Spinal cord (tissue), 10 donors: Measurements from ENCODE around the gene TRIM9. TPM values are rescaled to one million over a fixed set of nuclear protein-coding genes. Genes with fewer than 3 reads are reported as not detected.
A peak's percentile ranks its signal among the peaks of the same experiment; 100 is the strongest.

Source experiments
- DNase-seq, 6 donors: peaks; one replicate each; pipeline versions ENCODE4 v3.0.0 to v3.0.0-alpha.2; 2013 to 2015; ENCODE audit warnings: low spot score in 6 of 6, low read depth in 4 of 6
- H3K27ac ChIP-seq: one replicate; pipeline ENCODE4 v1.5.1; 2013; ENCODE audit warnings: low read depth, low read length, control low read depth
- H3K27me3 ChIP-seq: one replicate; pipeline ENCODE4 v1.6.1; 2013; ENCODE audit warnings: low read length; ENCODE audit not compliant: control insufficient read depth, insufficient read depth
- H3K36me3 ChIP-seq: one replicate; pipeline ENCODE4 v1.6.1; 2013; ENCODE audit warnings: low read length; ENCODE audit not compliant: control insufficient read depth, insufficient read depth
- H3K4me1 ChIP-seq: one replicate; pipeline ENCODE4 v1.6.1; 2013; ENCODE audit warnings: low read length; ENCODE audit not compliant: control insufficient read depth, insufficient read depth
- H3K4me3 ChIP-seq: one replicate; pipeline ENCODE4 v1.5.1; 2013; ENCODE audit warnings: low read depth, low read length, control low read depth
- H3K9me3 ChIP-seq: one replicate; pipeline ENCODE4 v1.6.1; 2013; ENCODE audit warnings: low read length; ENCODE audit not compliant: control insufficient read depth, insufficient read depth
- WGBS: methylation state at CpG from one replicate; pipeline ENCODE4 v1.1.5; 2013; ENCODE audit warnings: missing lambda C conversion rate; ENCODE audit not compliant: insufficient coverage; 5-methylcytosine and 5-hydroxymethylcytosine counted together
- polyA plus RNA-seq, 2 donors: library from polyadenylated mRNA; unstranded; fragments of 120-200 nt; gene quantifications; one replicate each; pipeline ENCODE4 v1.2.1, GENCODE V29; 2013; ENCODE audit not compliant: insufficient read length in 2 of 2
- total RNA-seq, 2 donors: library from RNA; depleted of rRNA in 1 of 2; stranded (reverse); fragments of 120-200 nt in 1 of 2; fragments of >200 nt in 1 of 2; gene quantifications; one replicate each; pipeline versions ENCODE4 v1.2.3 to v1.2.4, GENCODE V29; 2013 to 2014
- donor health status: healthy.

The TRIM9 gene
- total and polyA plus RNA-seq, 4 donors: 28.9 to 122 (median 78.6) TPM

DNA sequence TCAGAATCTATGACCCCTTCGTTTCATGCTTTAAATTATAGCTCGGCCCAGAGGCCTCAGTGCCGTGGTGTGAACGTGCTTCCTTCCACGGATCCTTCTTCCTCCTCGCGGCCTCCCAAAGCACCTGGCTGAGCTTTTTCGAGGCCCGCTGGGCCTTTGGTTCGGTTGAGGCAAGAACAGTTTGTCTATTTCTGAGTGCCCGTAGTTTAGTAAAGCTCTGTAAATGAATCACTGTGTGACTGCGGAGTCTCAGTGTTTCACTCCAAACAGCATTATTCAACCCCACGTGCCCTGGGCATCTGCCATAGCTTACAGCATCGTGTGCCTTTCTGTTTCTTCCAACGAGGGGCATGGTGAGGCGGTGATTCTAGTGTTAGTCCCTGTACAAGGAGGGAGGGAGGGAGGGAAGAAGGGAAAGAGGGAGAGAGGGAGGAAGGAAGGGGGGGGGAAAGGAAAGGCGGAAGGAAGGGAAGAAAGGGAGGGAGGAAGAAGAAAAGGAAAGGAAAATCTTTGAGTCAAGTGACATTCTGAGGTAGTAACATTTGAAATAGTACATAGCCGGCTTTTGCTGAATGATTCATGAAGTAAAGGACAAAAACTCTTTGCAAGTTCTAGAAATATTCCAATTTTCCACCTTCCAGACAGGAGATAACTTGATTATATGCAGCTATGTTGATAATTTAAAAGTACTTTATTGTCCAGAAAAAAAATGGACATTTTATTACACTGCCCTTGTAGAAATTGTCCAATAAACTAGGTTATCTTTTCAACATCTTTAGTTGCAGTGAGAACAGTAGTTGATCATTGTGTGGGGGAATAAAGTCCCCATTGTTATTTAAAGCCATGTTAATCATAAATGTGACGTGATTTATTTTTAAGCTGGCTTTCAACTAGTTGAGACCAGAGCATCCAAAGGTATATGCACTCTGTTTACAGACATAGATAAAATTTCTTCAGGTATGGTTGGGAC, 1.2 kb upstream of the TRIM9 start:
- Histone ChIP-seq H3K36me3 (no peaks in the 10 kb centered on the region), H3K27me3 (peaks cover 3% of the 10 kb centered on the region), H3K4me1 (peaks cover 23% of the 10 kb centered on the region), H3K9me3 (no peaks in the 10 kb centered on the region), H3K27ac (peak overlapping the region; percentile 98), H3K4me3 (peak overlapping the region; percentile 90)
- 0% methylated on average over 7 of the region's 19 CpGs for WGBS
- DNase-seq: peak; percentile 59 to 91 (median 78)

DNA sequence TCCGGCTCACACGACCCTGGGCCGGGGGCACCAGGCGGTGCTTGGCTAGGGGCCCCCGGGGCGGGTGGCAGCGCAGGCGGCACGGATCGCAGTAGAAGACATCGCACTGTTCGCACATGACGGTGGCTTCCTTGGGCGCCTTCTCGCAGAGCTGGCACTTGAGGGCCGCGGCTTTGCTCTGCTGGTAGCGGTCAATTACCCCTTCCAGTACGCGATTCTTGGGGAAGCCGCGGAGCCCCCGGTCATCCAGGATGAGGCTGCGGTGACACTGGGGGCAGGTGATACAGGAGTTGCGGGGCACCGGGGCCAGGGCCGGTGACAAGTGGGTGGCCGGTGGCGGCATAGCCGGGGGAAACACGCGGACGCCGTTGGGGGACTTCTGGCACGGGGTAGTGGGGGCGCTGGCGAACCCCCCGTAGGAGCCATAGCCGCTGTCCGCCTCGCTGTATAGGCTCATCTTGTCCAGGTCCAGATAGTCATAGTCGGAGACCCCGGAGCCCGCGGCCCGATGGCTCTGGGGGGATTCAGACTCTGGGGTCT, 553 bp downstream of the TRIM9 start:
- H3K9me3 ChIP-seq: no peaks in the 10 kb centered on the region
- under 1% methylated on average over 46 of the region's 46 CpGs for WGBS
- H3K27ac ChIP-seq: peak overlapping the region; percentile 98

DNA sequence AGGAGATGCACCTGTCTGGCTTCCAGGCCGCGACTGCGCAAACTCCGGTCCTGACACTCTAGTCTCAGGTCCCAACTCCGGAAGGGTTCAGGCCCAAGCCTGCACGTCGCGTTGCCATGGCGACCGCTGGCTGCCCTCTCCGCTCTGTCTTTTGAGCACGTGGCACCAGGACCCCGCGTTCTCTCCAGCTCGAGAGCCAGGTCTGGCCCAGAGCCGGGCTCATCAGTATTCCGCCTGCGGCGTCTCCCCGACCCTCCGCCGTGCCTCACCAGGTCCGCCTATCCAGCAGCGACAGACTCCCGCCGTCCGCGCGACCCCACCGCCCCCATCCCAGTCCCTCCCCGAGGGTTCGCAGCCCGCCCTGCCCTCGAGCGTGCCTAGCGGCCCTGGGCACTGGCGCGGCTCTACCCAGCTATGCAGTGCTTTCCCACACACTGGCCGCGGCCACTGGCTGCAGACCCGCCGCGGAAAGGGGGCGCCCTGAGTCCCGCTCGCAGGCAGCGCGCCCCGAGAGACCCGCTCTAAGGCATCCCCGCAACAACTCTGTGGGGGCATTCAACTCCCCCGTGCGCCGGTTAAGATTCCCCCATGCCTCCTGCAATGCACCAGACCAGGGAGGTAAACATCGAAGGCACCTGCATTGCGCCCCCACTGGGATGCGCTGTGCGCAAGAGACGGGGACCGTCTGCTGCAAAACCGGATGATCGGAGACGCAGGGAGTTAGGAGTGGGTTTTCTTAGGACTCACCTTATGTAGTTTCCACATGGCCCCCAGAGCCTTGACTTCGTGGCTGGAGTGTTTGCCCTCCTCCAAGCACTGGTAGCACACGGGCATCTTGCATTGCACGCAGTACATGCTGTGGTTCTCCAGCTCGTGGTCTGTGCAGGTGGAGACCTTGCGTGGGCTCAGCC, 1.3 kb downstream of the TRIM9 start:
- peak; percentile 59 to 95 (median 74) for DNase-seq
- peaks cover 3% of the 10 kb centered on the region for H3K27me3 ChIP-seq
- no peaks in the 10 kb centered on the region for H3K36me3 ChIP-seq
- under 1% methylated on average over 68 of the region's 68 CpGs for WGBS
- H3K9me3 ChIP-seq: no peaks in the 10 kb centered on the region
- peak overlapping the region; percentile 98 for H3K27ac ChIP-seq
- peak overlapping the region; percentile 90 for H3K4me3 ChIP-seq
- H3K4me1 ChIP-seq: peaks cover 26% of the 10 kb centered on the region

More for the DNA sequence above, 553 bp downstream of the TRIM9 start:
- peaks cover 26% of the 10 kb centered on the region for H3K4me1 ChIP-seq
- peak overlapping the region; percentile 90 for H3K4me3 ChIP-seq
- peak in 2 of 6 donors; percentile 17 to 61 for DNase-seq
- peaks cover 3% of the 10 kb centered on the region for H3K27me3 ChIP-seq
- no peaks in the 10 kb centered on the region for H3K36me3 ChIP-seq

- Histone ChIP-seq H3K4me1 (peaks cover 26% of the 10 kb centered on the region), H3K4me3 (peak overlapping the region; percentile 90), H3K36me3 (no peaks in the 10 kb centered on the region), H3K9me3 (no peaks in the 10 kb centered on the region), H3K27ac (peak overlapping the region; percentile 22), H3K27me3 (peaks cover 3% of the 10 kb centered on the region)
- peak in 1 of 6 donors; percentile 28 for DNase-seq
- WGBS: 28% methylated on average over 7 of the region's 7 CpGs
These were observed 1.9 kb downstream of the TRIM9 start for GRCh38 chr14:51092965-51093364.

- no CpG with 5 or more reads among the region's 1 CpG for WGBS
These were observed 5.6 kb downstream of the TRIM9 start for GRCh38 chr14:51089278-51089677.

GRCh38 chr14:51087031-51087441, 7.9 kb downstream of the TRIM9 start:
- H3K27me3 ChIP-seq: no peaks in the 10 kb centered on the region
- WGBS: 81% methylated on average over 3 of the region's 3 CpGs
- peaks cover 3% of the 10 kb centered on the region for H3K36me3 ChIP-seq
- no peak for DNase-seq
- H3K4me3 ChIP-seq: no peak overlapping the region
- H3K9me3 ChIP-seq: no peaks in the 10 kb centered on the region
- H3K27ac ChIP-seq: no peak overlapping the region
- H3K4me1 ChIP-seq: peaks cover 7% of the 10 kb centered on the region

More at GRCh38 chr14:51089278-51089677, 5.6 kb downstream of the TRIM9 start:
- H3K9me3 ChIP-seq: no peaks in the 10 kb centered on the region
- H3K36me3 ChIP-seq: peaks cover 3% of the 10 kb centered on the region
- no peak overlapping the region for H3K27ac ChIP-seq
- H3K4me3 ChIP-seq: no peak overlapping the region
- no peak for DNase-seq
- peaks cover 16% of the 10 kb centered on the region for H3K4me1 ChIP-seq
- no peaks in the 10 kb centered on the region for H3K27me3 ChIP-seq

DNA sequence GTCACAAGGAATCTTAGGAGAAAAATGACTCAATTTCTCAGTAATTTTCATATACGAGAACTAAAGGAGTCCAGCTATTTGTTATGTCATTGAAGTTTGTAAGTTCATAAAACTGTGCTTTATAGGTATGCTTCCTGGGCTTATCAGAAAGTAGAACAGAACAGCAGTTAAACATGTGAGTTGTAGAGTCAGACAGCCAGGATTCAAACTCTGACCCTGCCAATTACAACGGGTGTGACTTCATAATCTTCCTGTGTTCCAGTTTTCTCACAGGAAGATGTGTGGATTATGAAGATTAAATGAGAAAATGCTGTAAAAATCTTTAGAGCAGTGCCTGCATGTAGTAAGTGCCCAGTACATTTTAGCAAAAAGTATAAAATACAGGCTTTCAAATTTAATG, 8.9 kb downstream of the TRIM9 start:
- Histone ChIP-seq H3K27ac (no peak overlapping the region), H3K27me3 (no peaks in the 10 kb centered on the region), H3K9me3 (no peaks in the 10 kb centered on the region), H3K4me1 (peaks cover 7% of the 10 kb centered on the region), H3K36me3 (peaks cover 3% of the 10 kb centered on the region), H3K4me3 (no peak overlapping the region)
- WGBS: 71% methylated on average over 1 of the region's 2 CpGs
- no peak for DNase-seq

DNA sequence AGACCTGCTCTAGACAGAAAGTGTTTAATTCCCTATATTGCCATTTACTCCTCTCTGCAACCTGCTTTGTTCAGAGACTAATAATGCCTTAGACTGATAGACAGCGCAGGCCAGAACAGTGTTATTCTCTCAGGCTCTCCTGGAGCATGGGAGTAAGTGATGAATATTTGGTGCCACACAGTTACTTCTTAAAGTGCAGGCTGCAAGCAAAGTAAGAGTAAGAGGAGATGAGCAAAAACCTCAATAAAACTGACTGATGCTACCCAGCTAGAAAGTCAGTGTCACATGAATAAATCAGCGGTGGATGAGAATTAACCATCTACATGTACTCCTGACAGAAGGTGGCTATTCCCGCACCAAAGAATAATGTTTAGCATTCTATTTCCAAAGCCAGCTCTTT, 9.9 kb downstream of the TRIM9 start:
- peak in 1 of 6 donors; percentile 69 for DNase-seq
- H3K27ac ChIP-seq: no peak overlapping the region
- H3K27me3 ChIP-seq: no peaks in the 10 kb centered on the region
- H3K36me3 ChIP-seq: peaks cover 3% of the 10 kb centered on the region
- H3K4me1 ChIP-seq: peaks cover 3% of the 10 kb centered on the region
- H3K9me3 ChIP-seq: no peaks in the 10 kb centered on the region
- WGBS: 20% methylated on average over 1 of the region's 3 CpGs
- H3K4me3 ChIP-seq: no peak overlapping the region

GRCh38 chr14:51084507-51084906, 10.4 kb downstream of the TRIM9 start:
- H3K27me3 ChIP-seq: no peaks in the 10 kb centered on the region
- peak in 1 of 6 donors; percentile 34 for DNase-seq
- H3K9me3 ChIP-seq: no peaks in the 10 kb centered on the region
- H3K27ac ChIP-seq: no peak overlapping the region
- H3K36me3 ChIP-seq: peaks cover 3% of the 10 kb centered on the region
- peaks cover 3% of the 10 kb centered on the region for H3K4me1 ChIP-seq
- no peak overlapping the region for H3K4me3 ChIP-seq
